ENCODE measurements around the gene DACT1. TPM values are rescaled to one million over a fixed set of nuclear protein-coding genes. Genes with fewer than 3 reads are reported as not detected.

DACT1 gene
- total RNA-seq, 1 donor from 2014 or later: 3.4 TPM

GRCh38 chr14:58631732-58632131 is 6.0 kb upstream of the DACT1 start:
- no peak overlapping the region for H3K4me3 ChIP-seq
- no peak overlapping the region for H3K27ac ChIP-seq (replicated peaks)
- H3K9me3 ChIP-seq (replicated peaks): no peaks in the 10 kb centered on the region
- peaks cover 11% of the 10 kb centered on the region for H3K27me3 ChIP-seq (ENCODE audit: low read depth)
- no peaks in the 10 kb centered on the region for H3K36me3 ChIP-seq
- intact Hi-C loops (cut with micrococcal nuclease): loop anchor here (10.0 kb wide), 1 partner anchor 393 kb away; no protein-coding TSS in a partner anchor
- TF ChIP-seq, protein P1, sequence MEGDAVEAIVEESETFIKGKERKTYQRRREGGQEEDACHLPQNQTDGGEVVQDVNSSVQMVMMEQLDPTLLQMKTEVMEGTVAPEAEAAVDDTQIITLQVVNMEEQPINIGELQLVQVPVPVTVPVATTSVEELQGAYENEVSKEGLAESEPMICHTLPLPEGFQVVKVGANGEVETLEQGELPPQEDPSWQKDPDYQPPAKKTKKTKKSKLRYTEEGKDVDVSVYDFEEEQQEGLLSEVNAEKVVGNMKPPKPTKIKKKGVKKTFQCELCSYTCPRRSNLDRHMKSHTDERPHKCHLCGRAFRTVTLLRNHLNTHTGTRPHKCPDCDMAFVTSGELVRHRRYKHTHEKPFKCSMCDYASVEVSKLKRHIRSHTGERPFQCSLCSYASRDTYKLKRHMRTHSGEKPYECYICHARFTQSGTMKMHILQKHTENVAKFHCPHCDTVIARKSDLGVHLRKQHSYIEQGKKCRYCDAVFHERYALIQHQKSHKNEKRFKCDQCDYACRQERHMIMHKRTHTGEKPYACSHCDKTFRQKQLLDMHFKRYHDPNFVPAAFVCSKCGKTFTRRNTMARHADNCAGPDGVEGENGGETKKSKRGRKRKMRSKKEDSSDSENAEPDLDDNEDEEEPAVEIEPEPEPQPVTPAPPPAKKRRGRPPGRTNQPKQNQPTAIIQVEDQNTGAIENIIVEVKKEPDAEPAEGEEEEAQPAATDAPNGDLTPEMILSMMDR (IDR thresholded peaks at IDR 0.05; ENCODE audit: borderline replicate concordance): no peak
- peaks cover 16% of the 10 kb centered on the region for H3K4me1 ChIP-seq
- DNase-seq: no peak

- no peaks in the 10 kb centered on the region for H3K36me3 ChIP-seq
- TF ChIP-seq, protein P1 (IDR thresholded peaks at IDR 0.05; ENCODE audit: borderline replicate concordance): no peak
- no peak for DNase-seq
- no peaks in the 10 kb centered on the region for H3K9me3 ChIP-seq (replicated peaks)
- H3K4me3 ChIP-seq: no peak overlapping the region
- intact Hi-C loops (cut with micrococcal nuclease): loop anchor here (10.0 kb wide), 1 partner anchor 391 kb away; no protein-coding TSS in a partner anchor
- peaks cover 19% of the 10 kb centered on the region for H3K27me3 ChIP-seq (ENCODE audit: low read depth)
- peaks cover 33% of the 10 kb centered on the region for H3K4me1 ChIP-seq
- no peak overlapping the region for H3K27ac ChIP-seq (replicated peaks)
Measured at GRCh38 chr14:58633831-58634230, 3.9 kb upstream of the DACT1 start.

DNA sequence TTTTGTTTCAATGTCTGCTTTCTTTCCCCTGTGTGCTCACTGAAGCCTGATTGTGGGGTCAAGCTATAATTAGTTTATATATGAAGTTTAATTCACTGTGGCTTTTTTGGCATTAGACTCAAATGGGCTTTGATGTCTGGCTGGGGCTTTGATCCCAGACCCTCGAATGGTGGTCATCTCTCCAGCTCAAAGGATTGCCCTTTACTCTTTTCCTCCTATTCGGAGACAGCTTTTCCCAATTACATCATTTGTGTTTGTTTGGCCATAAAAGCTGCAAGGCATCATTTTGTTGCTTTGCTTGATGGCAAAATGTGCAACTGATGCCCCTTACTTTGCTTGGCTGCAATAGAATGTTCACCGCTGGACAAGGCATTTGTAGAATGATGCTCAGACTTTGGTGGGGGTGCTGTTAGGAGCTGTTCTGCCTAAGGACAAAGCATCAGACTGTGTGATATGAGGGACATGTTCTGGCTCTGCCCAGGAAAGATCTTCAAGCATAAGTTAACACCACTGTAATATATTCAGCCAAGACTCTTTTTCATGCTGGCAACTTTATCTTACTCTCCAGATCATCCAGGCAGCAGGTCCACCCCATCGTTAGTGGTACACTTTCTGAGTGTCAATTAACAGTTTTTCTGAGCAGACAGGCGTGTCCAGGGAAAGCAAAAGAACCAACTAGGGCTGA is 3.2 kb upstream of the DACT1 start:
- H3K4me1 ChIP-seq: peaks cover 40% of the 10 kb centered on the region

DNA sequence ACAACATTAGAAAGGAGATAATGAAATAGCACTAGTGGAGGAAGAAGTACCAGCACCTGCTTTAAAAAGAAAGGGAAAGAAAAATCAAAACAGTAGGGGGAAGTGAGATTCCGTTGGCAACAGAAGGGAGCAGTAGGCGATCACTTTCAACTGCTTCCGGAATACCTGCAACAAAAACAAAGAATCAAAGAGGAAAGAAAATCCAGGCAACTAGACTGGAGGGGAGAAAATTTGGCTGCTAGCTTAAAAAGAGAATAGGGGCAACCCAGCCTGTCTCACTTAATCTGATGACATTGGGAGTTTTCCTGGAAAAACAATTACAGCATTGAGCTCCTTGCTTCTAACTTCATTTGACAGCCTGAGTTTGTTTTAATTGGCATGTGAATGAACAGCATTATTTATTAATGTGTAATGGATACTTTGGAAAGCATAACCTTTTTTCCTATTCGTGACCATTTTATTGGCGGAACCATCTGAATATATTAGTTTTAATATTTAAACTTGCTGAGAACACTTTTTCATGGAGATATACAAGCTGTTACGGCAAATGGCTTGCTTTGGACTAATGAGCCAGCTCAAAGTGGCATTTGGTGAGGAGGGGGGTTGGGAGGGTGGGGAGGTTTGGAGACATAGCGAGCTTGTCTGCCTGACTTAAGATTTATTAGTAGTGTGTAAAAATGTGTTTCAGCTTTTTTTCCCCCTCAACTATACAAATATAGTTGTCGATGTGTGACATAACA is 2.5 kb upstream of the DACT1 start:
- TF ChIP-seq, protein P1 (IDR thresholded peaks at IDR 0.05; ENCODE audit: borderline replicate concordance): no peak
- DNase-seq: no peak
- peaks cover 21% of the 10 kb centered on the region for H3K27me3 ChIP-seq (ENCODE audit: low read depth)
- H3K4me1 ChIP-seq: peaks cover 46% of the 10 kb centered on the region
- H3K36me3 ChIP-seq: no peaks in the 10 kb centered on the region
- no peaks in the 10 kb centered on the region for H3K9me3 ChIP-seq (replicated peaks)
- peak overlapping the region; percentile 30 for H3K27ac ChIP-seq (replicated peaks)
- H3K4me3 ChIP-seq: no peak overlapping the region
- intact Hi-C loops (cut with micrococcal nuclease): loop anchor here (10.0 kb wide), 1 partner anchor 390 kb away; no protein-coding TSS in a partner anchor

More for the DNA sequence above, 3.2 kb upstream of the DACT1 start:
- no peaks in the 10 kb centered on the region for H3K9me3 ChIP-seq (replicated peaks)
- TF ChIP-seq, protein P1 (IDR thresholded peaks at IDR 0.05; ENCODE audit: borderline replicate concordance): no peak
- no peak overlapping the region for H3K4me3 ChIP-seq
- H3K27me3 ChIP-seq (ENCODE audit: low read depth): peaks cover 21% of the 10 kb centered on the region
- no peak for DNase-seq
- H3K27ac ChIP-seq (replicated peaks): peak overlapping the region; percentile 30
- H3K36me3 ChIP-seq: no peaks in the 10 kb centered on the region
- intact Hi-C loops (cut with micrococcal nuclease): loop anchor here (10.0 kb wide), 1 partner anchor 390 kb away; no protein-coding TSS in a partner anchor

DNA sequence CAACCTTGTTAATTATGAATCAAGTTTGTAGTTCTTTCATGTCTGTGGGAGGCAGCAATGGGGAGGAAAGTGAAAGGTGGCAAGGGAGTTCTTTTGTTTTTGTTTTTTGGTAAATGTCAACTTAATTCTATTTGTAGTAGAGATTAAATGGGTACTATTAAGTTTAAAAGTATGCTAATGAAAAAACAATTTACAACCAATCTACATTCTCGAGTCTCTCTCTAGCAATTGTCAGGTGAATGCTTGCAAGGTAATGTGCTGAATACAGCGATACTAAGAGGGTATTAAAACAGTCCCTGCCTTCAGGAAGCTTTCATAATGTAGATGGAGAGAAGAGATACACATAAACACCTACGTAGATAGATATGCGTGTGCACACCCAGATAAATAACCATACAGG is 1.6 kb upstream of the DACT1 start:
- H3K27ac ChIP-seq (replicated peaks): no peak overlapping the region

More for the DNA sequence above, 1.6 kb upstream of the DACT1 start:
- Histone ChIP-seq H3K36me3 (no peaks in the 10 kb centered on the region), H3K27me3 (ENCODE audit: low read depth) (peaks cover 21% of the 10 kb centered on the region), H3K4me3 (no peak overlapping the region), H3K4me1 (peaks cover 49% of the 10 kb centered on the region), H3K9me3 (replicated peaks) (no peaks in the 10 kb centered on the region)
- TF ChIP-seq, protein P1 (IDR thresholded peaks at IDR 0.05; ENCODE audit: borderline replicate concordance): no peak
- intact Hi-C loops (cut with micrococcal nuclease): loop anchor here (10.0 kb wide), 1 partner anchor 389 kb away; no protein-coding TSS in a partner anchor
- DNase-seq: no peak

All from left ventricle myocardium inferior (tissue), 1 donor.